ENCODE measurements around the gene DLGAP1. TPM values are rescaled to one million over a fixed set of nuclear protein-coding genes. Genes with fewer than 3 reads are reported as not detected.

Gene DLGAP1
- total and polyA plus RNA-seq, 3 experiments from 2014 or later: 0.07 to 0.46 TPM; not detected in 1

DNA sequence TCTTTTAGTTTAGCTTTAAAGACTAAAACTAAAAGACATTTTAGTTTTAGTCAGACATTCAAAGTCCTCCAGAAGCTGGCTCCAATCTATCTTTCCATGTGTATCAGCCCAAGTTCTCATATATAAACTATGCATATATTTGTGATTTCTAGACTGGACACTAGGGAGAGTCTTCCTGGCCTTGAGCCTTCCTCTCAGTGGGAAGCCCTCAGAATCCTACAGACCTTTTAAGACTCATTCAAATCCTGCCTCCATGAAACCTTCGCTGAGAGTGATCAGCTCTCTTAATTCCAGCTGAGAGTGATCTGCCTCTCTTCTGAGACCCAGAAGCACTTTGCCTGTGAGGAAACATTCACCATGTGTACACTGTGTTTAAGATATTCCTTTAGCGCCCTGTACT, 552.4 kb downstream of the DLGAP1 start:
- DNase-seq: no peak
- H3K27me3 Mint-ChIP-seq: peaks cover 2 to 17% of the 10 kb centered on the region in 2 donors
- Histone ChIP-seq H3K27me3 (ENCODE audit: insufficient read depth, low read length, poor library complexity, severe bottlenecking) (no peaks in the 10 kb centered on the region), H3K4me1 (ENCODE audit: insufficient read depth, low read length) (no peaks in the 10 kb centered on the region), H3K36me3 (ENCODE audit: insufficient read depth, low read length) (no peaks in the 10 kb centered on the region), H3K4me3 (ENCODE audit: low read length) (no peak overlapping the region), H3K9me3 (ENCODE audit: low read length) (no peaks in the 10 kb centered on the region), H3K27ac (ENCODE audit: low read depth, low read length) (no peak overlapping the region)
- H3K36me3 Mint-ChIP-seq: no peaks in the 10 kb centered on the region
- H3K27ac Mint-ChIP-seq: no peak overlapping the region
- CTCF ChIA-PET: no interaction called here
- peaks cover 0 to 7% (median 0%) of the 10 kb centered on the region in 5 donors for H3K9me3 Mint-ChIP-seq
- POLR2A ChIA-PET: no interaction called here
- H3K4me3 Mint-ChIP-seq: no peak overlapping the region
- H3K4me1 Mint-ChIP-seq: no peaks in the 10 kb centered on the region

- POLR2A ChIA-PET: no interaction called here
- no peak overlapping the region for H3K4me3 ChIP-seq (ENCODE audit: low read length)
- Mint-ChIP-seq H3K9me3 (peaks cover 0 to 3% (median 0%) of the 10 kb centered on the region in 5 donors), H3K4me3 (no peak overlapping the region), H3K27me3 (peaks cover 2 to 17% of the 10 kb centered on the region in 2 donors), H3K27ac (no peak overlapping the region), H3K4me1 (no peaks in the 10 kb centered on the region), H3K36me3 (no peaks in the 10 kb centered on the region)
- H3K9me3 ChIP-seq (ENCODE audit: low read length): no peaks in the 10 kb centered on the region
- H3K36me3 ChIP-seq (ENCODE audit: insufficient read depth, low read length): no peaks in the 10 kb centered on the region
- no peaks in the 10 kb centered on the region for H3K4me1 ChIP-seq (ENCODE audit: insufficient read depth, low read length)
- CTCF ChIA-PET: no interaction called here
- no peaks in the 10 kb centered on the region for H3K27me3 ChIP-seq (ENCODE audit: insufficient read depth, low read length, poor library complexity, severe bottlenecking)
- no peak for DNase-seq
- no peak overlapping the region for H3K27ac ChIP-seq (ENCODE audit: low read depth, low read length)
These were observed 553.3 kb downstream of the DLGAP1 start for GRCh38 chr18:3901811-3902210.

DNA sequence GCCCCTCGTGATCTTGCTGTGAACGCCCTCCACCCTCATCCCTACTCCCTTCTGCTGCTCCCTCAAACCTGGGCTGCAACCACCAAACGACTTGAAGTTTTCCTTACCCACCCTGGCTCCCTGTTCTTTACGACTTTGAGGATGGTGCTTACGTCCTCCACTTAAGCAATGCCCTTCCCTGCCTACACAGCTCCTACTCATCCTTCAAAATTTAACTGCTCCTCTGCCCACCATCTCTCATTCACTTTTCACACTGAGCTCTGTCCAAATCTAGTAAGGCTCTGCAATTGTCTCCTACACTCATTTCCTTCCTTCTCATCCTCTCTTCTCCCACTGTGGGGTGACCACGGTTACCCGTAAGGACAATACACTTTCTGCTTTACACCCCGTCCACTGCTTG, 554.1 kb downstream of the DLGAP1 start:
- no peak overlapping the region for H3K4me3 ChIP-seq (ENCODE audit: low read length)
- Mint-ChIP-seq H3K27me3 (peaks cover 2 to 17% of the 10 kb centered on the region in 2 donors), H3K27ac (no peak overlapping the region), H3K36me3 (no peaks in the 10 kb centered on the region), H3K4me1 (no peaks in the 10 kb centered on the region), H3K9me3 (peaks cover 0 to 3% (median 0%) of the 10 kb centered on the region in 5 donors), H3K4me3 (no peak overlapping the region)
- H3K27ac ChIP-seq (ENCODE audit: low read depth, low read length): no peak overlapping the region
- H3K4me1 ChIP-seq (ENCODE audit: insufficient read depth, low read length): no peaks in the 10 kb centered on the region
- ChIA-PET POLR2A (no interaction called here), CTCF (no interaction called here)
- H3K27me3 ChIP-seq (ENCODE audit: insufficient read depth, low read length, poor library complexity, severe bottlenecking): no peaks in the 10 kb centered on the region
- H3K9me3 ChIP-seq (ENCODE audit: low read length): no peaks in the 10 kb centered on the region
- no peaks in the 10 kb centered on the region for H3K36me3 ChIP-seq (ENCODE audit: insufficient read depth, low read length)
- DNase-seq: no peak

DNA sequence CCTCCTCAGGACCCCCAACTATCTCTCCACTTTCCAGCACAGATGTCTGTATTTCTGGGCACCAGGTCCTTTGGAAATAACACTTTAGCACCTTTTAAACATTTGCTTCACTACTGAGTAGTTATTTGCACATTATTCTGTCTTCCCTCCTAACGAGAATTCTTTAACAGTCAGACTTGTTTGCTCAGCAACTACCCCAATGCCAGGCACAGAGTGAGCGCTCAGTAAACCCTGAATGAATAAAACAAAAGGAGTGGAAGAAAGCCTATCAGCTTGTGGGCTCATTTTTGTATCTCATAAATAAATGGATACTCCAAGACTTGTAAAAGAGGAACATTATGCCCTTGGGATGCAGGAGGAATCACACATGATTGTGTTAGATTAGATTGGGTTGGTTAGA, 554.8 kb downstream of the DLGAP1 start:
- Histone ChIP-seq H3K4me1 (ENCODE audit: insufficient read depth, low read length) (no peaks in the 10 kb centered on the region), H3K27me3 (ENCODE audit: insufficient read depth, low read length, poor library complexity, severe bottlenecking) (no peaks in the 10 kb centered on the region), H3K27ac (ENCODE audit: low read depth, low read length) (no peak overlapping the region), H3K36me3 (ENCODE audit: insufficient read depth, low read length) (no peaks in the 10 kb centered on the region), H3K9me3 (ENCODE audit: low read length) (no peaks in the 10 kb centered on the region), H3K4me3 (ENCODE audit: low read length) (no peak overlapping the region)
- no peak overlapping the region for H3K4me3 Mint-ChIP-seq
- H3K36me3 Mint-ChIP-seq: no peaks in the 10 kb centered on the region
- no peak for DNase-seq
- H3K27me3 Mint-ChIP-seq: peaks cover 2 to 17% of the 10 kb centered on the region in 2 donors
- no peaks in the 10 kb centered on the region for H3K4me1 Mint-ChIP-seq
- CTCF ChIA-PET: no interaction called here
- POLR2A ChIA-PET: no interaction called here
- H3K9me3 Mint-ChIP-seq: peaks cover 0 to 2% (median 0%) of the 10 kb centered on the region in 5 donors
- H3K27ac Mint-ChIP-seq: no peak overlapping the region

DNA sequence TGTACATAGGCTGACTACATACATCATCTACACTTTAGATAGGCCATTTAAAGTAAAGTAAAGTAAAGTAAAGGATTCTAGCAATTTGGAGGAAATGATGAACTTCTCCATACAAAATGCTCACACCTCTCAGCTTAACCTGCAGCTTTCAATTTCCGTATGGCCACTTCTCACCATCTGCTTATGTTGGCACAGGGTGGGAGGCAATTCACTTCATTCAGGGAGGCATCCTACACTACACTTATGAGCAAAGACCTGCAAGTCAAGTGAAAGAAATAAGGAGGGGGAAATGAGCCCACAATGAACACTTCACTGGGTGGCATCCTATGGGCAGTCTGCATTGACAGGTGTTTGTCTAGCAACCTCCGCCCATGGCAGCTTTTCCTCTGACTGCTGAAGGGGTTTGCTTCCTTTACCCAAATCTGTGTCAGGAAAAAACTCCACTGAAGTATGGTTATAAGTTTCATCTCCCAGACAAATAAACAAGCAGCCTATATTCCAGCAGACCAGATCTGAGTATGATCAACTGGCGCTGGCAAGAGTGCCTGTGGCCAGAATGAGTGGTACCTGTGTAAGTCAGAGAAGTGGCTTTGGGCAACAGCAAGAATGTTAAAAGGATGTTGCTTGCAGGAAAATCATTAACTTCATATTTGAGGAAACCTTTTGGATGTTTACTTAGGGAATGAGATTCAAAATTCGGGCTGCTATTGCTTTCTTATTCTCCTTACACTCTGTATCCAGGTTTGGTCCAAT, 556.1 kb downstream of the DLGAP1 start:
- Mint-ChIP-seq H3K27ac (no peak overlapping the region), H3K4me1 (no peaks in the 10 kb centered on the region), H3K4me3 (no peak overlapping the region), H3K27me3 (peaks cover 2 to 18% of the 10 kb centered on the region in 2 donors), H3K9me3 (peaks cover 0 to 2% (median 0%) of the 10 kb centered on the region in 5 donors), H3K36me3 (no peaks in the 10 kb centered on the region)
- Histone ChIP-seq H3K9me3 (ENCODE audit: low read length) (no peaks in the 10 kb centered on the region), H3K27ac (ENCODE audit: low read depth, low read length) (no peak overlapping the region), H3K4me1 (ENCODE audit: insufficient read depth, low read length) (no peaks in the 10 kb centered on the region), H3K4me3 (ENCODE audit: low read length) (no peak overlapping the region), H3K27me3 (ENCODE audit: insufficient read depth, low read length, poor library complexity, severe bottlenecking) (no peaks in the 10 kb centered on the region), H3K36me3 (ENCODE audit: insufficient read depth, low read length) (no peaks in the 10 kb centered on the region)
- ChIA-PET POLR2A (no interaction called here), CTCF (no interaction called here)
- no peak for DNase-seq

DNA sequence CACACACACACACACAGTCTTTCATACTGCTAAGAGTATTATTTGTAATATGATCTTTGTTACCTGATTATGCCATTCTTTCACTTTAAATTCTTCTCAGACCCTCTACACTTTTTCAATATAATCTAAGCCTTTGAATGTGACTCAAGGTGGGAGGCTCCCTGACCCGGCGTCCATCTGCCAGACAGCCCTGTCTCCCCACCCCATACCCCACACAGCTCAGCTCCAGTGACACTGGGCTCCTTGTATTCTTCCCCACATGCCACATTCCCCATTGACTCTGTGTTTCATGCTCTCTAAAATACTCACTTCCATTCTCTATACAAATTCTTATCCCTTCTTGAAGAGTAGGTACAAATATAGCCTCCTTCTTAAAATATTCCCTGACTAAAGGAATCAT, 563.0 kb downstream of the DLGAP1 start:
- H3K4me1 Mint-ChIP-seq: no peaks in the 10 kb centered on the region
- ChIA-PET CTCF (no interaction called here), POLR2A (no interaction called here)
- DNase-seq: no peak
- Histone ChIP-seq H3K4me3 (ENCODE audit: low read length) (no peak overlapping the region), H3K9me3 (ENCODE audit: low read length) (no peaks in the 10 kb centered on the region), H3K36me3 (ENCODE audit: insufficient read depth, low read length) (no peaks in the 10 kb centered on the region), H3K27me3 (ENCODE audit: insufficient read depth, low read length, poor library complexity, severe bottlenecking) (no peaks in the 10 kb centered on the region), H3K4me1 (ENCODE audit: insufficient read depth, low read length) (no peaks in the 10 kb centered on the region), H3K27ac (ENCODE audit: low read depth, low read length) (no peak overlapping the region)
- peaks cover 2 to 9% of the 10 kb centered on the region in 2 donors for H3K27me3 Mint-ChIP-seq
- no peaks in the 10 kb centered on the region for H3K36me3 Mint-ChIP-seq
- no peak overlapping the region for H3K27ac Mint-ChIP-seq
- no peak overlapping the region for H3K4me3 Mint-ChIP-seq
- H3K9me3 Mint-ChIP-seq: no peaks in the 10 kb centered on the region

GRCh38 chr18:3891245-3891644, 563.9 kb downstream of the DLGAP1 start:
- Histone ChIP-seq H3K27me3 (ENCODE audit: insufficient read depth, low read length, poor library complexity, severe bottlenecking) (no peaks in the 10 kb centered on the region), H3K4me3 (ENCODE audit: low read length) (no peak overlapping the region), H3K4me1 (ENCODE audit: insufficient read depth, low read length) (no peaks in the 10 kb centered on the region), H3K27ac (ENCODE audit: low read depth, low read length) (no peak overlapping the region), H3K9me3 (ENCODE audit: low read length) (no peaks in the 10 kb centered on the region), H3K36me3 (ENCODE audit: insufficient read depth, low read length) (no peaks in the 10 kb centered on the region)
- Mint-ChIP-seq H3K4me1 (no peaks in the 10 kb centered on the region), H3K27ac (no peak overlapping the region), H3K9me3 (no peaks in the 10 kb centered on the region), H3K27me3 (peaks cover 2 to 10% of the 10 kb centered on the region in 2 donors), H3K4me3 (no peak overlapping the region), H3K36me3 (no peaks in the 10 kb centered on the region)
- ChIA-PET CTCF (no interaction called here), POLR2A (no interaction called here)
- DNase-seq: no peak

DNA sequence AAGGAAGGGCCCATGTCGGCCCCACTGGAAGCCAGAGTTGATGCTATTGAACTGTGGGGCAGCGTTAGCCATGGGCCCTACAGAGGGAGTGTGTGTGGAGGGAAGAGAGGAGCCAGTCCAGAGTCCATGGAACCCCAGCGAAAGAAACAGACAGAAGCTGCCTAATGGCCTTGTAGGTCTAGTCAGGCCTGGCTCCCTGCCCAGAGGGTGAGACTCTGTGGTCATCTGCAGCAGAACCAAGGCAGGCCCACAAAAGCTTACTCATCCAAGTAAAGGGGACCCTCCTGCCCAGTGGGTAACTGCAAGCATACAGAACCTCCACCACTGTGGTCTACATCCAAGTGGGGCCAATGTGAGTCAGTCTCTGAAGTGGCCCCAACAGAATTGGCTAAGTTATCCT, 565.3 kb downstream of the DLGAP1 start:
- DNase-seq: no peak
- H3K36me3 ChIP-seq (ENCODE audit: insufficient read depth, low read length): no peaks in the 10 kb centered on the region
- POLR2A ChIA-PET: no interaction called here
- peaks cover 2 to 10% of the 10 kb centered on the region in 2 donors for H3K27me3 Mint-ChIP-seq
- H3K4me3 Mint-ChIP-seq: no peak overlapping the region
- H3K4me1 ChIP-seq (ENCODE audit: insufficient read depth, low read length): no peaks in the 10 kb centered on the region
- no peaks in the 10 kb centered on the region for H3K27me3 ChIP-seq (ENCODE audit: insufficient read depth, low read length, poor library complexity, severe bottlenecking)
- H3K27ac Mint-ChIP-seq: no peak overlapping the region
- CTCF ChIA-PET: no interaction called here
- H3K27ac ChIP-seq (ENCODE audit: low read depth, low read length): no peak overlapping the region
- H3K9me3 Mint-ChIP-seq: no peaks in the 10 kb centered on the region
- H3K9me3 ChIP-seq (ENCODE audit: low read length): no peaks in the 10 kb centered on the region
- H3K4me3 ChIP-seq (ENCODE audit: low read length): no peak overlapping the region
- H3K36me3 Mint-ChIP-seq: no peaks in the 10 kb centered on the region
- no peaks in the 10 kb centered on the region for H3K4me1 Mint-ChIP-seq

Data from CD8-positive, alpha-beta memory T cell (primary cell).